ENCODE results near the gene DERL3.

DERL3 gene

GRCh38 chr22:23800297-23801237 lies 38.2 kb downstream of the DERL3 start:
- no peaks in the 10 kb centered on the region for H3K9me3 ChIP-seq (ENCODE audit: insufficient read depth, low read length)
- H3K4me1 ChIP-seq (ENCODE audit: insufficient read depth, insufficient read length), result peaks cover 7% of the 10 kb centered on the region
- DNase-seq (ENCODE audit: low read depth, low spot score), result no peak
- H3K4me3 ChIP-seq (ENCODE audit: insufficient read length, low read depth), result no peak overlapping the region
- TF ChIP-seq YY1 (IDR thresholded peaks at IDR 0.05; ENCODE audit: insufficient read depth, insufficient read length) (no peak), SUZ12 (IDR thresholded peaks at IDR 0.05; ENCODE audit: extremely low read depth, insufficient read depth, insufficient read length) (no peak), ZNF274 (IDR thresholded peaks at IDR 0.05; ENCODE audit: low read depth, low read length) (no peak)
- H3K9ac ChIP-seq (ENCODE audit: insufficient read length, low read depth), result no peak overlapping the region
- H3K36me3 ChIP-seq (ENCODE audit: insufficient read depth, insufficient read length, low read length), result peaks cover 73% of the 10 kb centered on the region
- H3K27me3 ChIP-seq (ENCODE audit: insufficient read depth, insufficient read length), result no peaks in the 10 kb centered on the region

- DNase-seq (ENCODE audit: low read depth, low spot score), result no peak
- H3K4me3 ChIP-seq (ENCODE audit: insufficient read length, low read depth), result no peak overlapping the region
Measured at GRCh38 chr22:23796461-23796860, 42.3 kb downstream of the DERL3 start.

GRCh38 chr22:23793326-23793725 lies 45.5 kb downstream of the DERL3 start:
- no peak overlapping the region for H3K9ac ChIP-seq (ENCODE audit: insufficient read length, low read depth)
- H3K4me3 ChIP-seq (ENCODE audit: insufficient read length, low read depth), result no peak overlapping the region
- H3K36me3 ChIP-seq (ENCODE audit: insufficient read depth, insufficient read length, low read length), result peaks cover 76% of the 10 kb centered on the region
- H3K4me1 ChIP-seq (ENCODE audit: insufficient read depth, insufficient read length), result peaks cover 2% of the 10 kb centered on the region
- no peaks in the 10 kb centered on the region for H3K27me3 ChIP-seq (ENCODE audit: insufficient read depth, insufficient read length)
- H3K9me3 ChIP-seq (ENCODE audit: insufficient read depth, low read length), result no peaks in the 10 kb centered on the region
- DNase-seq (ENCODE audit: low read depth, low spot score), result no peak
- TF ChIP-seq SUZ12 (IDR thresholded peaks at IDR 0.05; ENCODE audit: extremely low read depth, insufficient read depth, insufficient read length), result no peak
- TF ChIP-seq ZNF274 (IDR thresholded peaks at IDR 0.05; ENCODE audit: low read depth, low read length), result no peak
- no peak for TF ChIP-seq YY1 (IDR thresholded peaks at IDR 0.05; ENCODE audit: insufficient read depth, insufficient read length)

More at GRCh38 chr22:23796461-23796860, 42.3 kb downstream of the DERL3 start:
- Histone ChIP-seq H3K4me1 (ENCODE audit: insufficient read depth, insufficient read length) (no peaks in the 10 kb centered on the region), H3K27me3 (ENCODE audit: insufficient read depth, insufficient read length) (no peaks in the 10 kb centered on the region), H3K9ac (ENCODE audit: insufficient read length, low read depth) (no peak overlapping the region), H3K9me3 (ENCODE audit: insufficient read depth, low read length) (no peaks in the 10 kb centered on the region), H3K36me3 (ENCODE audit: insufficient read depth, insufficient read length, low read length) (peaks cover 75% of the 10 kb centered on the region)
- TF ChIP-seq ZNF274 (IDR thresholded peaks at IDR 0.05; ENCODE audit: low read depth, low read length), result no peak
- TF ChIP-seq SUZ12 (IDR thresholded peaks at IDR 0.05; ENCODE audit: extremely low read depth, insufficient read depth, insufficient read length), result no peak
- no peak for TF ChIP-seq YY1 (IDR thresholded peaks at IDR 0.05; ENCODE audit: insufficient read depth, insufficient read length)

- Histone ChIP-seq H3K4me1 (ENCODE audit: insufficient read depth, insufficient read length) (peaks cover 2% of the 10 kb centered on the region), H3K9me3 (ENCODE audit: insufficient read depth, low read length) (no peaks in the 10 kb centered on the region), H3K9ac (ENCODE audit: insufficient read length, low read depth) (no peak overlapping the region), H3K4me3 (ENCODE audit: insufficient read length, low read depth) (no peak overlapping the region), H3K36me3 (ENCODE audit: insufficient read depth, insufficient read length, low read length) (peaks cover 69% of the 10 kb centered on the region), H3K27me3 (ENCODE audit: insufficient read depth, insufficient read length) (no peaks in the 10 kb centered on the region)
- TF ChIP-seq YY1 (IDR thresholded peaks at IDR 0.05; ENCODE audit: insufficient read depth, insufficient read length), result no peak
- TF ChIP-seq SUZ12 (IDR thresholded peaks at IDR 0.05; ENCODE audit: extremely low read depth, insufficient read depth, insufficient read length), result no peak
- TF ChIP-seq ZNF274 (IDR thresholded peaks at IDR 0.05; ENCODE audit: low read depth, low read length), result no peak
- no peak for DNase-seq (ENCODE audit: low read depth, low spot score)
Measured at GRCh38 chr22:23791738-23792645, 46.8 kb downstream of the DERL3 start.

- H3K9ac ChIP-seq (ENCODE audit: insufficient read length, low read depth), result no peak overlapping the region
Measured at GRCh38 chr22:23790819-23791737, 47.7 kb downstream of the DERL3 start.

GRCh38 chr22:23789638-23790037 lies 49.2 kb downstream of the DERL3 start:
- no peaks in the 10 kb centered on the region for H3K9me3 ChIP-seq (ENCODE audit: insufficient read depth, low read length)
- no peak for DNase-seq (ENCODE audit: low read depth, low spot score)
- TF ChIP-seq ZNF274 (IDR thresholded peaks at IDR 0.05; ENCODE audit: low read depth, low read length) (no peak), YY1 (IDR thresholded peaks at IDR 0.05; ENCODE audit: insufficient read depth, insufficient read length) (no peak), SUZ12 (IDR thresholded peaks at IDR 0.05; ENCODE audit: extremely low read depth, insufficient read depth, insufficient read length) (no peak)
- H3K4me1 ChIP-seq (ENCODE audit: insufficient read depth, insufficient read length), result peaks cover 2% of the 10 kb centered on the region
- H3K4me3 ChIP-seq (ENCODE audit: insufficient read length, low read depth), result no peak overlapping the region
- H3K9ac ChIP-seq (ENCODE audit: insufficient read length, low read depth), result no peak overlapping the region
- H3K27me3 ChIP-seq (ENCODE audit: insufficient read depth, insufficient read length), result no peaks in the 10 kb centered on the region
- peaks cover 54% of the 10 kb centered on the region for H3K36me3 ChIP-seq (ENCODE audit: insufficient read depth, insufficient read length, low read length)

More at GRCh38 chr22:23790819-23791737, 47.7 kb downstream of the DERL3 start:
- no peak overlapping the region for H3K4me3 ChIP-seq (ENCODE audit: insufficient read length, low read depth)
- H3K4me1 ChIP-seq (ENCODE audit: insufficient read depth, insufficient read length), result peaks cover 2% of the 10 kb centered on the region
- no peak for DNase-seq (ENCODE audit: low read depth, low spot score)
- no peaks in the 10 kb centered on the region for H3K9me3 ChIP-seq (ENCODE audit: insufficient read depth, low read length)
- TF ChIP-seq SUZ12 (IDR thresholded peaks at IDR 0.05; ENCODE audit: extremely low read depth, insufficient read depth, insufficient read length), result no peak
- no peak for TF ChIP-seq YY1 (IDR thresholded peaks at IDR 0.05; ENCODE audit: insufficient read depth, insufficient read length)
- TF ChIP-seq ZNF274 (IDR thresholded peaks at IDR 0.05; ENCODE audit: low read depth, low read length), result no peak
- no peaks in the 10 kb centered on the region for H3K27me3 ChIP-seq (ENCODE audit: insufficient read depth, insufficient read length)
- peaks cover 62% of the 10 kb centered on the region for H3K36me3 ChIP-seq (ENCODE audit: insufficient read depth, insufficient read length, low read length)
